Astrocyte (in vitro differentiated cells and primary cell): Measurements from ENCODE around the gene MTCH2. TPM values are rescaled to one million over a fixed set of nuclear protein-coding genes. Genes with fewer than 3 reads are reported as not detected.

Experiments used
- DNase-seq: peaks from one replicate; pipeline ENCODE4 v3.0.0-alpha.2; 2010; ENCODE audit warnings: low read depth
- FAIRE-seq: peaks from 2 replicates; lab custom pipeline; 2011; peaks lifted over from hg19 to GRCh38; lab: Jason Lieb, UNC
- H2AFZ ChIP-seq: 2 replicates; pipeline ENCODE4 v1.6.0; 2012; ENCODE audit warnings: low read depth, low read length, inconsistent platforms
- H3K27ac ChIP-seq: 2 replicates; pipeline ENCODE4 v1.5.1; 2011; ENCODE audit warnings: low read depth, low read length, inconsistent platforms
- H3K27me3 ChIP-seq: 2 replicates; pipeline ENCODE4 v1.6.0; 2011; ENCODE audit warnings: low read length, inconsistent platforms; ENCODE audit not compliant: insufficient read depth
- H3K36me3 ChIP-seq: 2 replicates; pipeline ENCODE4 v1.5.1; 2011; ENCODE audit warnings: low read length, inconsistent platforms; ENCODE audit not compliant: insufficient read depth
- H3K4me1 ChIP-seq: 2 replicates; pipeline ENCODE4 v1.5.1; 2011; ENCODE audit warnings: low read length, inconsistent platforms; ENCODE audit not compliant: insufficient read depth
- H3K4me2 ChIP-seq: 2 replicates; pipeline ENCODE4 v1.6.0; 2012; ENCODE audit warnings: low read length, inconsistent platforms
- H3K4me3 ChIP-seq: 2 replicates; pipeline ENCODE4 v1.5.1; 2011; ENCODE audit warnings: low read depth, mild to moderate bottlenecking, low read length, inconsistent platforms; ENCODE audit not compliant: insufficient read depth
- H3K79me2 ChIP-seq: 2 replicates; pipeline ENCODE4 v1.6.0; 2012; ENCODE audit warnings: mild to moderate bottlenecking, low read length, inconsistent platforms; ENCODE audit not compliant: insufficient read depth
- H3K9ac ChIP-seq: 2 replicates; pipeline ENCODE4 v1.6.0; 2012; ENCODE audit warnings: mild to moderate bottlenecking, low read length, inconsistent platforms
- H3K9me3 ChIP-seq: 2 replicates; pipeline ENCODE4 v1.5.1; 2012; ENCODE audit warnings: low read depth, mild to moderate bottlenecking, low read length, inconsistent platforms; ENCODE audit not compliant: insufficient read depth
- H4K20me1 ChIP-seq: 2 replicates; pipeline ENCODE4 v1.6.0; 2012; ENCODE audit warnings: low read length, inconsistent platforms; ENCODE audit not compliant: insufficient read depth
- H3K27ac Mint-ChIP-seq: one replicate; pipeline ENCODE4 v1.8.0; 2021; ENCODE audit warnings: mild to moderate bottlenecking, mixed read lengths; ENCODE audit not compliant: unreplicated experiment
- H3K27me3 Mint-ChIP-seq: one replicate; pipeline ENCODE4 v1.8.0; 2021; ENCODE audit warnings: low read depth, mixed read lengths; ENCODE audit not compliant: unreplicated experiment
- H3K36me3 Mint-ChIP-seq: one replicate; pipeline ENCODE4 v1.8.0; 2021; ENCODE audit warnings: low read depth, mixed read lengths; ENCODE audit not compliant: unreplicated experiment
- H3K4me1 Mint-ChIP-seq: one replicate; pipeline ENCODE4 v1.8.0; 2021; ENCODE audit warnings: low read depth, mixed read lengths; ENCODE audit not compliant: unreplicated experiment
- H3K4me3 Mint-ChIP-seq: one replicate; pipeline ENCODE4 v1.8.0; 2021; ENCODE audit warnings: mild to moderate bottlenecking, moderate library complexity, mixed read lengths; ENCODE audit not compliant: unreplicated experiment
- H3K9me3 Mint-ChIP-seq: one replicate; pipeline ENCODE4 v1.8.0; 2021; ENCODE audit warnings: mild to moderate bottlenecking, mixed read lengths; ENCODE audit not compliant: unreplicated experiment
- CTCF ChIP-seq: IDR thresholded peaks from 2 replicates; pipeline ENCODE4 v1.5.1; 2011; ENCODE audit warnings: low read depth, mild to moderate bottlenecking, inconsistent platforms, low read length, moderate library complexity; ENCODE audit not compliant: insufficient read depth
- EZH2 ChIP-seq: IDR thresholded peaks from 2 replicates; pipeline ENCODE4 v1.6.1; 2012; ENCODE audit warnings: mild to moderate bottlenecking, low read length, inconsistent platforms; ENCODE audit not compliant: insufficient read depth
- total RNA-seq: library from RNA; stranded (reverse); gene quantifications from 2 replicates; pipeline ENCODE4 v1.2.1, GENCODE V29; 2021

Gene MTCH2
- total RNA-seq, 1 donor from 2014 or later, result 103 TPM

- TF ChIP-seq EZH2 (no peak), CTCF (no peak)
- DNase-seq (no peak), FAIRE-seq (no peak)
- no peak overlapping the region for H2AFZ ChIP-seq
- H3K9ac ChIP-seq, result no peak overlapping the region
- no peak overlapping the region for H3K27ac ChIP-seq
- Mint-ChIP-seq H3K9me3 (no peaks in the 10 kb centered on the region), H3K4me3 (no peak overlapping the region), H3K27ac (no peak overlapping the region), H3K36me3 (peaks cover 4% of the 10 kb centered on the region), H3K27me3 (peaks cover 41% of the 10 kb centered on the region), H3K4me1 (no peaks in the 10 kb centered on the region)
- no peaks in the 10 kb centered on the region for H3K79me2 ChIP-seq
- H3K4me1 ChIP-seq, result peaks cover 2% of the 10 kb centered on the region
- peaks cover 39% of the 10 kb centered on the region for H3K27me3 ChIP-seq
- no peak overlapping the region for H3K4me3 ChIP-seq
- no peak overlapping the region for H3K4me2 ChIP-seq
- no peaks in the 10 kb centered on the region for H3K9me3 ChIP-seq
- H3K36me3 ChIP-seq, result no peaks in the 10 kb centered on the region
- no peaks in the 10 kb centered on the region for H4K20me1 ChIP-seq
Observed at GRCh38 chr11:47592970-47593369, 49.4 kb downstream of the MTCH2 start.

GRCh38 chr11:47592251-47592650 lies 50.1 kb downstream of the MTCH2 start:
- Histone ChIP-seq H3K27me3 (peaks cover 39% of the 10 kb centered on the region), H3K9me3 (no peaks in the 10 kb centered on the region), H4K20me1 (no peaks in the 10 kb centered on the region), H3K79me2 (no peaks in the 10 kb centered on the region), H2AFZ (no peak overlapping the region), H3K4me1 (peaks cover 2% of the 10 kb centered on the region), H3K4me2 (no peak overlapping the region), H3K36me3 (no peaks in the 10 kb centered on the region), H3K9ac (no peak overlapping the region), H3K27ac (no peak overlapping the region), H3K4me3 (no peak overlapping the region)
- no peaks in the 10 kb centered on the region for H3K9me3 Mint-ChIP-seq
- H3K27ac Mint-ChIP-seq, result no peak overlapping the region
- TF ChIP-seq EZH2, result no peak
- no peak for TF ChIP-seq CTCF
- no peak overlapping the region for H3K4me3 Mint-ChIP-seq
- no peaks in the 10 kb centered on the region for H3K4me1 Mint-ChIP-seq
- H3K27me3 Mint-ChIP-seq, result peaks cover 41% of the 10 kb centered on the region
- peaks cover 4% of the 10 kb centered on the region for H3K36me3 Mint-ChIP-seq
- DNase-seq, result no peak
- FAIRE-seq, result no peak

- Histone ChIP-seq H3K27me3 (peaks cover 39% of the 10 kb centered on the region), H3K4me2 (no peak overlapping the region), H3K9ac (no peak overlapping the region), H3K79me2 (no peaks in the 10 kb centered on the region), H2AFZ (no peak overlapping the region), H3K4me3 (no peak overlapping the region), H4K20me1 (no peaks in the 10 kb centered on the region), H3K36me3 (no peaks in the 10 kb centered on the region), H3K4me1 (peaks cover 2% of the 10 kb centered on the region), H3K9me3 (no peaks in the 10 kb centered on the region), H3K27ac (no peak overlapping the region)
- H3K36me3 Mint-ChIP-seq, result peaks cover 4% of the 10 kb centered on the region
- no peak overlapping the region for H3K4me3 Mint-ChIP-seq
- FAIRE-seq (no peak), DNase-seq (no peak)
- no peak overlapping the region for H3K27ac Mint-ChIP-seq
- no peaks in the 10 kb centered on the region for H3K9me3 Mint-ChIP-seq
- H3K27me3 Mint-ChIP-seq, result peaks cover 41% of the 10 kb centered on the region
- TF ChIP-seq EZH2 (no peak), CTCF (no peak)
- no peaks in the 10 kb centered on the region for H3K4me1 Mint-ChIP-seq
Observed at GRCh38 chr11:47591764-47592163, 50.6 kb downstream of the MTCH2 start.
